GM20000 (cell line): ENCODE results near the gene GRPEL1.

Source experiments
- DNase-seq: peaks from one replicate; pipeline ENCODE4 v3.0.0; 2012; ENCODE audit warnings: low spot score
- CTCF ChIP-seq: IDR thresholded peaks from 2 replicates; pipeline ENCODE4 v1.5.1; 2012; ENCODE audit warnings: mild to moderate bottlenecking, control low read depth; ENCODE audit errors: extremely low read depth, missing control alignments

The GRPEL1 gene

GRCh38 chr4:7060346-7061150 is 7.3 kb downstream of the GRPEL1 start:
- no peak for TF ChIP-seq CTCF
- no peak for DNase-seq

GRCh38 chr4:7059662-7060061 is 8.2 kb downstream of the GRPEL1 start:
- DNase-seq, result no peak
- no peak for TF ChIP-seq CTCF

GRCh38 chr4:7058792-7059191 is 9.1 kb downstream of the GRPEL1 start:
- DNase-seq, result no peak
- TF ChIP-seq CTCF, result no peak

- TF ChIP-seq CTCF, result no peak
- no peak for DNase-seq
Observed at GRCh38 chr4:7055990-7056325, 11.9 kb downstream of the GRPEL1 start.

- DNase-seq, result no peak
- TF ChIP-seq CTCF, result no peak
Observed at GRCh38 chr4:7055111-7055989, 12.5 kb downstream of the GRPEL1 start.

- no peak for DNase-seq
- no peak for TF ChIP-seq CTCF
Observed at GRCh38 chr4:7054106-7054880, 13.6 kb downstream of the GRPEL1 start.
